Tibial artery (tissue), 4 donors: ENCODE measurements around the gene BANF1.

Experiments used
- DNase-seq, 2 donors: peaks; one replicate each; pipeline ENCODE4 v3.0.0-alpha.2; 2019
- H3K27ac ChIP-seq, 2 donors: fragments of 200-600 bp; sonication (generic) in 1 of 2; 1 replicate in 1 of 2; 2 replicates in 1 of 2; pipeline ENCODE4 v1.5.1; 2018 to 2019; ENCODE audit warnings: mild to moderate bottlenecking in 1 of 2
- H3K27me3 ChIP-seq, 2 donors: fragments of 200-600 bp; sonication (generic) in 1 of 2; one replicate each; pipeline versions ENCODE4 v1.5.1 to v1.6.0; 2016 to 2019
- H3K36me3 ChIP-seq, 3 donors: fragments of 200-600 bp; sonication (generic) in 2 of 3; one replicate each; pipeline ENCODE4 v1.5.1; 2016 to 2019; ENCODE audit warnings: mild to moderate bottlenecking in 2 of 3
- H3K4me1 ChIP-seq, 4 donors: fragments of 200-600 bp; sonication (generic) in 2 of 4; 1 replicate in 3 of 4; 2 replicates in 1 of 4; pipeline ENCODE4 v1.5.1; 2016 to 2019
- H3K4me3 ChIP-seq, 2 donors: fragments of 200-600 bp; sonication (generic) in 1 of 2; 1 replicate in 1 of 2; 2 replicates in 1 of 2; pipeline ENCODE4 v1.5.1; 2018 to 2019; ENCODE audit warnings: mild to moderate bottlenecking in 2 of 2
- H3K9me3 ChIP-seq, 3 donors: fragments of 200-600 bp; sonication (generic) in 1 of 3; one replicate each; pipeline ENCODE4 v1.5.1; 2016 to 2019
- CTCF ChIP-seq, 2 experiments: fragments of 200-600 bp in 1 of 2; fragments of 450-650 bp in 1 of 2; IDR thresholded peaks; one replicate each; pipeline ENCODE4 v1.5.1; 2017 to 2019; ENCODE audit warnings: antibody characterized with exemption in 2 of 2, mild to moderate bottlenecking in 1 of 2, moderate library complexity in 1 of 2
- intact Hi-C: fragments of 100-400 bp; cut with DNase I; formaldehyde crosslinking; loops from one replicate; pipeline ENCODE4 v1.15.0; 2023; ENCODE audit warnings: low total_unique reads

BANF1 gene

GRCh38 chr11:66026017-66026529, 23.8 kb downstream of the BANF1 start, which contains the start of gene CATSPER1:
Gene CATSPER1, minus strand, starts transcription at chr11:66026479. Its CDS starts 100 bp downstream, at chr11:66026379.
- Histone ChIP-seq H3K9me3 (no peaks in the 10 kb centered on the region), H3K36me3 (no peaks in the 10 kb centered on the region), H3K4me3 (no peak within 1 kb of the TSS), H3K27me3 (no peaks in the 10 kb centered on the region), H3K4me1 (peaks cover 0 to 20% (median 19%) of the 10 kb centered on the region in 4 donors), H3K27ac (no peak within 1 kb of the TSS)
- no peak for TF ChIP-seq CTCF (IDR thresholded peaks at IDR 0.05)
- DNase-seq, result no peak
- intact Hi-C loops, result no loop called here

- Histone ChIP-seq H3K9me3 (no peaks in the 10 kb centered on the region), H3K27me3 (no peaks in the 10 kb centered on the region), H3K4me3 (no peak overlapping the region), H3K36me3 (no peaks in the 10 kb centered on the region), H3K27ac (no peak overlapping the region), H3K4me1 (no peaks in the 10 kb centered on the region)
- DNase-seq, result no peak
- intact Hi-C loops, result no loop called here
- no peak for TF ChIP-seq CTCF (IDR thresholded peaks at IDR 0.05)
Measured at GRCh38 chr11:66032957-66033735, 30.8 kb downstream of the BANF1 start.

GRCh38 chr11:66035653-66036333, 33.5 kb downstream of the BANF1 start:
- DNase-seq, result no peak
- Histone ChIP-seq H3K9me3 (no peaks in the 10 kb centered on the region), H3K36me3 (no peaks in the 10 kb centered on the region), H3K27ac (no peak overlapping the region), H3K27me3 (no peaks in the 10 kb centered on the region), H3K4me3 (no peak overlapping the region), H3K4me1 (no peaks in the 10 kb centered on the region)
- intact Hi-C loops, result no loop called here
- no peak for TF ChIP-seq CTCF (IDR thresholded peaks at IDR 0.05)

GRCh38 chr11:66036334-66036710, 34.0 kb downstream of the BANF1 start:
- TF ChIP-seq CTCF (IDR thresholded peaks at IDR 0.05), result no peak
- no peak for DNase-seq
- Histone ChIP-seq H3K27ac (no peak overlapping the region), H3K9me3 (no peaks in the 10 kb centered on the region), H3K36me3 (no peaks in the 10 kb centered on the region), H3K4me1 (no peaks in the 10 kb centered on the region), H3K4me3 (no peak overlapping the region), H3K27me3 (no peaks in the 10 kb centered on the region)
- intact Hi-C loops, result no loop called here

GRCh38 chr11:66037327-66037726, 35.0 kb downstream of the BANF1 start:
- H3K27me3 ChIP-seq, result no peaks in the 10 kb centered on the region
- no peaks in the 10 kb centered on the region for H3K36me3 ChIP-seq
- no peak for DNase-seq
- H3K4me1 ChIP-seq, result no peaks in the 10 kb centered on the region
- intact Hi-C loops, result no loop called here
- no peak overlapping the region for H3K27ac ChIP-seq
- TF ChIP-seq CTCF (IDR thresholded peaks at IDR 0.05), result no peak
- H3K9me3 ChIP-seq, result no peaks in the 10 kb centered on the region
- H3K4me3 ChIP-seq, result no peak overlapping the region
